Activated naive CD4-positive, alpha-beta T cell treated with anti-CD3 and anti-CD28 coated beads, Interleukin-2, amount 50 U/mL, for 24 hours (primary cell): ENCODE data around the gene LDLRAD3.

ENCODE experiments used
- H3K27ac Mint-ChIP-seq: one replicate; pipeline ENCODE4 v1.8.0; 2021; ENCODE audit warnings: mild to moderate bottlenecking, mixed read lengths
- H3K27me3 Mint-ChIP-seq: one replicate; pipeline ENCODE4 v1.8.0; 2021; ENCODE audit warnings: mixed read lengths
- H3K36me3 Mint-ChIP-seq: one replicate; pipeline ENCODE4 v1.8.0; 2021; ENCODE audit warnings: mixed read lengths
- H3K4me1 Mint-ChIP-seq: one replicate; pipeline ENCODE4 v1.8.0; 2021; ENCODE audit warnings: mixed read lengths
- H3K4me3 Mint-ChIP-seq: one replicate; pipeline ENCODE4 v1.8.0; 2021; ENCODE audit warnings: mild to moderate bottlenecking, mixed read lengths
- H3K9me3 Mint-ChIP-seq: one replicate; pipeline ENCODE4 v1.8.0; 2021; ENCODE audit warnings: mixed read lengths

Gene LDLRAD3

DNA sequence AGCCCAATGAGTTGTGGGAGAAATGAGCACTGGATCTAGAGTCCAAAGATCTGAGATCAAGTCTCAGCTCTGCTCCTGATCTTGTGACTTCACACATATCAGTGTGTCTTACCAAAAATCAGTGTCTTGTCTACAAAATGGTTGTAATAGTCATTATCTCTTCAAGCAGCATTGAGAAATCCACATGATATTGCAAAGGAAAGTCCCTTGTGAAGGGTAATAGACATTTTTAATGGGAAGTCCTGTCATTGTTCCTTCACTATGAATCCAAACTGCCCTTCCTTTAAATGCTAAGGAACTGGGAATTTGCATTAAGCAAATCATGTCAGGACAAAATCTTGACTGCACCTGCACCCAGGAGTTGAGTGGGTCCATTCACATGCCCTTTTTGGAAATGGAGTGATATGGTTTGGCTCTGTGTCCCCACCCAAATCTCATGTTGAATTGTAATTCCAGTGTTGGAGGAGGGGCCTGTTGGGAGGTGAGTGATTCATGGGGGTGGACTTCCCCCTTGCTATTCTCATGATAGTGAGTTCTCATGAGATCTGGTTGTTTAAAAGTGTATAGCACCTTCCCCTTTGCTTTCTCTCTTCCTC lies 294.3 kb downstream of the LDLRAD3 start:
- Mint-ChIP-seq H3K4me1 (no peaks in the 10 kb centered on the region), H3K36me3 (no peaks in the 10 kb centered on the region), H3K27me3 (peaks cover 5% of the 10 kb centered on the region), H3K9me3 (peaks cover 5% of the 10 kb centered on the region), H3K4me3 (no peak overlapping the region), H3K27ac (no peak overlapping the region)

DNA sequence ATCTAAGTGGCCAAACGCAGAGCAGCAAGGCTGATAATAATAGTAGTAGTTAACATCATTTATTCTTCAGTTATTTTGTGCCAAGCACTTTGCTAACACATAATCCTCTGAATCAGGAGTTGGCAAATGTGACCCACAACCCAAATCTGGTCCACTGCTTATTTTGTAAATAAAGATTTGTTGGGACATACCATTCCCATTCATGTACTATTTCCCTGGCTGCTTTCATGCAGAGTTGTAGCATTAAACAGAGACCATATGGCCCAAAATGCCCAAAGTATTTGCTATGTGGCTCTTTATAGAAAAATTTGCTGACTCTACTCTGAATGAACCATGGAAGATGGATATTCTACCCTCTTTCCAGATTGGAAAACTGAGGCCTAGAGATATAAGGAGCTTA lies 295.0 kb downstream of the LDLRAD3 start:
- H3K4me3 Mint-ChIP-seq, result no peak overlapping the region
- no peak overlapping the region for H3K27ac Mint-ChIP-seq
- H3K9me3 Mint-ChIP-seq, result peaks cover 5% of the 10 kb centered on the region
- H3K36me3 Mint-ChIP-seq, result no peaks in the 10 kb centered on the region
- peaks cover 5% of the 10 kb centered on the region for H3K27me3 Mint-ChIP-seq
- no peaks in the 10 kb centered on the region for H3K4me1 Mint-ChIP-seq

DNA sequence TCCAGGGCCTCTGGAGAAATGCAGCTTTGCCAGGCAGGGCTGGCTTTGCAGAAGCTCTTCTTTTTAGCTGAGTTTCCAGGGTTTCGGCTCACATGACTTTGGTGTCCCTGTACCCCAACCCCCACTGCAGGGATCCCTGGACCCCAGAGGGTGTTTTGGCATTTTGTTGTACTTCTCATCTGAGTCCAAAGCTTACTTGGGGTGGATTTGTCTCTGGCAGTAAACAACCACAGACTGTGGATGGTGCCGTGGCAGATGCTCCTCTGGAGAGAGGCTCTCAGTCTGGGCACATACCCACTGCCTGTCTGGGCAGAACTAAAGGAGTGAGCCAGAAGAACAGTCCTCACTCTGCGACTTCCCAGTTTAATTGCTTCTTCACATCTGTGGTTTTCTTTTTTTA lies 295.8 kb downstream of the LDLRAD3 start:
- peaks cover 7% of the 10 kb centered on the region for H3K27me3 Mint-ChIP-seq
- no peaks in the 10 kb centered on the region for H3K36me3 Mint-ChIP-seq
- peaks cover 5% of the 10 kb centered on the region for H3K9me3 Mint-ChIP-seq
- H3K4me3 Mint-ChIP-seq, result no peak overlapping the region
- H3K27ac Mint-ChIP-seq, result no peak overlapping the region
- H3K4me1 Mint-ChIP-seq, result no peaks in the 10 kb centered on the region

DNA sequence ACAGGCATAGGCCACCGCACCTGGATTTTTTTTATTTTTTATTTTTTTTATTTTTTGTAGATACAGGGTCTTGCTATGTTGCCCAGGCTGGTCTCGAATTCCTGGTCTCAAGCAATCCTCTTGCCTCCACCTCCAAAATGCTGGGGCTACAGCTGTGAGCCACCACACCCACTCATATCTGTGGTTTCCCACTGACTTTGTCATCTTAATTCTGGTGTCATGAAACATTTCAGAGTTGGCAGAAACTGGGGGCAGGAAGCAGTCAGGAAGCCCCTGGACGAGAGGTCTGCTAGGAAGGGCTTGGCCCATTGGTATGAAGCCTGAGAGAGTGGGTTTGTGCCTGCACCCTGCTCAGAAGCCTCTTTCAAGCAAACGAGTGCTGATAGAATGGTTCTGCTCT lies 296.3 kb downstream of the LDLRAD3 start:
- Mint-ChIP-seq H3K36me3 (no peaks in the 10 kb centered on the region), H3K27ac (no peak overlapping the region), H3K4me3 (no peak overlapping the region), H3K27me3 (peaks cover 10% of the 10 kb centered on the region), H3K9me3 (peaks cover 7% of the 10 kb centered on the region), H3K4me1 (no peaks in the 10 kb centered on the region)

DNA sequence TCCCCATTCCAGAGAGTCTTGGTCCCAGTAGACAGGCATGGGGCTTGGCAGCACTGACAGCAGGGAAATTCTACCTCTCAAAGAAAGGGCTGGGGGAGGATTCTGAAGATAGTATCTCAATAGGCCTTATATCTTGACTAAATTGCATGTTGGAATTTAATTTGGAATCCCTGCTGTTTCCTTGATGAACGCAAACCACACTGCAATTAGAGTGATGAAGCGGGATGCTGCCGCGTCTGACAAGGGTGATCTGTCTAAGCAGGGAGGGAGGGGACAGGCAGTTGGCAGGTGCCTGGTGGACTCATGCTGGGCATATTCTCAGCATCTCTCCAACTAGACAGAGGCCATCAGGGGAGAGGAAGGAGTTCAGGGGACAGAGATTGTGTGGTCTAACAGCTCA lies 296.9 kb downstream of the LDLRAD3 start:
- Mint-ChIP-seq H3K27ac (no peak overlapping the region), H3K4me1 (no peaks in the 10 kb centered on the region), H3K4me3 (no peak overlapping the region)

DNA sequence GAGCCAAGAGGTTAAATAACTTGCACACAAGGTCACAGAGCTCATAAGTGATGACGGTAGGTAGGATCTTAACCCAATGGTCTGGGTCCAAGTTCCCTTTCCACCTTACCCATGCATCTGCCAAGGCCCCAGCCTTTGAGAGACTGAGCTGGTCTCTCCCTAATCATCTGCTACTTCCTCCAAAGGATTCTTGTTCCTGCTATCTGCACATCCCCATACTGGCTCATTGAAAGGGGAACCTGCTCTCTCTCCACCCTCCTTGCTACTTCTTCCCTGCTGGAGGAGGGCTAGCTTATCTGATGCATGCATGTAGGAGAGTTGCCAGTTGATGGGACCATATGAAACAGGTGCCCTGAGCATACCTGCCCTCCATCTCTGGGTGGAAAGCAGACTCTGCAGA lies 297.6 kb downstream of the LDLRAD3 start:
- Mint-ChIP-seq H3K27me3 (peaks cover 18% of the 10 kb centered on the region), H3K27ac (no peak overlapping the region), H3K36me3 (no peaks in the 10 kb centered on the region), H3K4me3 (no peak overlapping the region), H3K9me3 (peaks cover 9% of the 10 kb centered on the region), H3K4me1 (no peaks in the 10 kb centered on the region)

More for the DNA sequence above, 296.9 kb downstream of the LDLRAD3 start:
- H3K9me3 Mint-ChIP-seq, result peaks cover 9% of the 10 kb centered on the region
- peaks cover 14% of the 10 kb centered on the region for H3K27me3 Mint-ChIP-seq
- no peaks in the 10 kb centered on the region for H3K36me3 Mint-ChIP-seq

DNA sequence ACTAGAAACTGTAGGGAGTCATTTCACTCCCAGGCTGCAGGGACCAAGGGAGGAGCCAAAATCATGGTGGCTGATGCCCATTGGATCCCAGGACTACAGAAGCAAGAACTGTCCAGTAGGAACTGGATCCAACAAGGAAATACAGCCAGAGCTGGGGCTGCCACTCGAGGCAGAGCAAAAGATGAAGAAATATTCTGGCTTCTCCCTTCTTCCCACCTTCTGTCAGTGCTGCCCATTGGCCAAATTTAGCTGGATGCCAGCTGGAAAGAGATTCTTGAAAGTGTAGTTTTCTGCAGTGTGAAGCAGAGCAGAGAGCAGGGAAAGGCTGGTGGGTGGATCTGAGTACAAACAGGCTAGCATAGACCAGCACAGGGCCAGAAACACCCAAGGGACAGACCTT lies 299.8 kb downstream of the LDLRAD3 start:
- H3K4me1 Mint-ChIP-seq, result no peaks in the 10 kb centered on the region
- H3K36me3 Mint-ChIP-seq, result no peaks in the 10 kb centered on the region
- peaks cover 5% of the 10 kb centered on the region for H3K9me3 Mint-ChIP-seq
- peaks cover 20% of the 10 kb centered on the region for H3K27me3 Mint-ChIP-seq
- H3K4me3 Mint-ChIP-seq, result no peak overlapping the region
- H3K27ac Mint-ChIP-seq, result no peak overlapping the region

DNA sequence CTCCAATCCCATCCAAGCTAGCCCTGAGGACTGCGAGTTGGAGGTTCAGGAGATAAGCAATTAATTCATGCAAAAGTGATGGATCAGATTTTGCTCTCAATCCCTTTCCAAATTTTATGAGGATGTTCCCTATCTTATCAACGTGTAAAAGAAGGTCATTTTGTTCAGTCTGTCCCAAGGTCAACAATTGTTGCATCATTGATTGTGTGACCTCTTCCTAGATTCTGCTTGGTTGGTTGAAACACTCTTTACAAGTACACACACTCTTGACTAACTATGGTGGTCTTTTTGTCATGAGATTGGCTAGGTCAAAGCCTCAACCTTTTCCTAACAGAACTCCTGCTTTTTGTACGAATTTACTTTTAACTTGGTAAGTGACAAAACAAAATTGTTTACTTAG lies 303.6 kb downstream of the LDLRAD3 start:
- Mint-ChIP-seq H3K4me3 (no peak overlapping the region), H3K4me1 (no peaks in the 10 kb centered on the region), H3K36me3 (no peaks in the 10 kb centered on the region), H3K9me3 (peaks cover 4% of the 10 kb centered on the region), H3K27me3 (peaks cover 28% of the 10 kb centered on the region), H3K27ac (no peak overlapping the region)

DNA sequence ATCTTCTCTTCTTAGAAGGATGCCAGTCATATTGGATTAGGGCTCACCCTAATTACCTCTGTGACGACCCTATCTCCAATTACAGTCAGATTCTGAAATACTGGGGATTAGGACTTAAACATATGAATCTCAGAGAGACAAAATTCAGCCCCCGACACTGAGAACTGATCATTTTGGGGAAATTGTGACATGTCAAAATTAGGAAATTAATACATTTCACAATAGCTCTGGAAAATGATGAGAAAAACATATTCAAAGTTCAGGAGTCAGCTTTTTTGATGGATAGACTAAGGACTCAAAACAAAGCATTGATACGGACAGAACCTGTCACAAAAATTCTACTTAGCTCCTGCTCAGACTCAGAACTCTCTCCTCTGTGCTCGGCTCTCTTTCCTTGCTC lies 304.6 kb downstream of the LDLRAD3 start:
- Mint-ChIP-seq H3K27me3 (peaks cover 28% of the 10 kb centered on the region), H3K36me3 (no peaks in the 10 kb centered on the region), H3K4me3 (no peak overlapping the region), H3K4me1 (no peaks in the 10 kb centered on the region), H3K9me3 (peaks cover 4% of the 10 kb centered on the region), H3K27ac (no peak overlapping the region)

DNA sequence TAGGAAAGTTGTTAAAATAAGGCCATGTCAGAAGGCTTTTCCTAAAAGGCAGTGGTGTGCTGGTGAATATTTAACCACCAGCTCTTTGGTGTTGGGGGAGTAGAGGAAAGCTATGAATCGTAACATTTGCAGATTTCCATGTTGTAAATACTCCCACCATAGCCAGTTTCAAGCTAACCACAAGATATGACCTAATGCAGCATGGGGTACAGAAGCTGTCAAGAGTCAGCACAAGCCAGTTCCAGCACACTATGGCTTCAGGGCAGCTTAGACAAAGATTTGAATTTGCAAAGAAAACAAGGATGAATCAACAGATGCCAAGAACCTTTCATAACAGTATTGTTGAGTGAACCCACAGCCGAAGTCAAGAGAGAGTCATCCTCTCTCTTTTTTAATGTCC lies 305.4 kb downstream of the LDLRAD3 start:
- H3K27me3 Mint-ChIP-seq, result peaks cover 30% of the 10 kb centered on the region
- H3K4me3 Mint-ChIP-seq, result no peak overlapping the region

DNA sequence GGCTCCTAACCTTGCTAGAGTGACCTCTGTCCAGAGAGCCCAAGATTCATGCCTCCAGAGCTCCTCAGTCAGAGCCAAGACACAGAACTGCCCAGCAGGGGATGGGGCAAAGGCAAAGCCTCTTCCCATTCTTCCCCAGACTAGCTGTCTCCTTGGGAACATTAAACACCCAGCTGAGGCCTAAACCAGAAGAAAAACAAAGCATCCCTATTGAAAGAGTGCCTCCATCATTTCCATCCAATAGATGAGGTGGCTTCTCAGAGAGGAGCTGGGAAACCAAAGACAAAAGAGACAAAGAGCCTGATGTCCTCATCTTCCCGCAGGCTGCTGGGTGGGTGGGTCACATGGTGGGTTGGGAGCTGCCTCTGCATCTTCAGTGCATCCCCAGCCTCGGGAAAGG lies 308.0 kb downstream of the LDLRAD3 start:
- Mint-ChIP-seq H3K27ac (no peak overlapping the region), H3K4me3 (no peak overlapping the region), H3K27me3 (peaks cover 20% of the 10 kb centered on the region), H3K4me1 (no peaks in the 10 kb centered on the region), H3K9me3 (no peaks in the 10 kb centered on the region), H3K36me3 (no peaks in the 10 kb centered on the region)

More for the DNA sequence above, 305.4 kb downstream of the LDLRAD3 start:
- Mint-ChIP-seq H3K4me1 (no peaks in the 10 kb centered on the region), H3K9me3 (peaks cover 4% of the 10 kb centered on the region), H3K36me3 (no peaks in the 10 kb centered on the region), H3K27ac (no peak overlapping the region)

DNA sequence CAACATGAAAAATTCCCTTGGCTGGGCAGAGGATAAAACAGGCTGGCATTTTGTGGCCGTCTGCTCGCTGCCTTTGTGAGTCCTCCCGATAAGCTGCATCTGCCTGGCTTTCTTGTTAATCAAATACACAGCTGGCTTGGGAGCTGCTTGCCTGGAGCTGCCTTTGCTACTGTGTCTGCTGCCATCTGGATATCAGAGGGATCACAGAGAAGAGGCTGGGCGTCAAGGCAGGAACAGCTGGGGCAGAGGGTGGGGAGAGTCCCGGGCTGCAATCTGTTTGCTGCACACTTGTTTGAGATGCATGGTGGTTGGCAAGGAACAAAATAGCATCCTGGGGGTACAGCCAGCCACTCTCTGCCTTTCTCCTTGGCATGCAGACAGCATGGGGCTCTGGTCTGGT lies 309.4 kb downstream of the LDLRAD3 start:
- H3K27me3 Mint-ChIP-seq, result peaks cover 25% of the 10 kb centered on the region
- no peaks in the 10 kb centered on the region for H3K4me1 Mint-ChIP-seq
- H3K4me3 Mint-ChIP-seq, result no peak overlapping the region
- no peak overlapping the region for H3K27ac Mint-ChIP-seq
- no peaks in the 10 kb centered on the region for H3K9me3 Mint-ChIP-seq
- H3K36me3 Mint-ChIP-seq, result no peaks in the 10 kb centered on the region

DNA sequence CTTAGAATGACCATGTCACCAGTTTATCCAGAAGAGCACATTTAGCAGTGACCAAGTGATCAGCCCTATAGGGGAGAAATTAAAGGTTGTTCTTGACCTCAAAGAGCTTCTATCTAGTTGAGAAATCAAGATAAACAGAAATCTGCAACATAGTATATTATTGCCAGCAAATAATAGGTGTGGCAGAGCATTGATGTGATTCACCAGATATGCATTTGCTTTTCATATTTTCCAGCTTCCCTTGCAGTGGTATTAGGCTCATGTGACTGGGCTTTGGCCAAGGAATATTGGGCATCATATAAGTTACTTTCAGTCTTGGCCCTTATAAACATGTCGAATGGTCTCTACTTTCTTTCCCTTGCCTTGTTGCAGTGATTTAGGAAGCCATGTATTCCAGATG lies 310.9 kb downstream of the LDLRAD3 start:
- no peaks in the 10 kb centered on the region for H3K4me1 Mint-ChIP-seq
- no peaks in the 10 kb centered on the region for H3K9me3 Mint-ChIP-seq
- no peak overlapping the region for H3K27ac Mint-ChIP-seq
- no peaks in the 10 kb centered on the region for H3K36me3 Mint-ChIP-seq
- no peak overlapping the region for H3K4me3 Mint-ChIP-seq
- H3K27me3 Mint-ChIP-seq, result peaks cover 24% of the 10 kb centered on the region

DNA sequence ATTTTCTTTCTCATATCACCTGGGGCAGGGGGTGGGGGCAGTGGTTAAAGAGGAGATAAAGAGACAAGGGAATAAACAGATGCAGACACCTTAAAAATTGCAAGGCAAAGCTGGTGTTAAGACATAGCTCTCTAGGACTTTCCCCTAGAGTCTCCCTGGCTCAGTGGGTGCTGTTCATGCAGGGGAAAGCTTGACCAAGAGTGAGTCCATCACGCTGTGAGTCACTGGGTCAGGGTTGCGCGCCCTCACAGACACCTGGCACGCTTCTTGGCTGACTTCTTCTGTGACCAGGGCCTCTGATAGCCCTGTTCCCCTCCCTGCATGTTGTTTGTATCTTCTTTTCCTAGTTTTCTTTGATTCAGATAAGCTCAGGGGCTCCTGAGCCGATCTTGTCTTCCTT lies 313.5 kb downstream of the LDLRAD3 start:
- Mint-ChIP-seq H3K36me3 (no peaks in the 10 kb centered on the region), H3K9me3 (no peaks in the 10 kb centered on the region), H3K27ac (no peak overlapping the region), H3K4me3 (no peak overlapping the region), H3K27me3 (peaks cover 17% of the 10 kb centered on the region), H3K4me1 (no peaks in the 10 kb centered on the region)

DNA sequence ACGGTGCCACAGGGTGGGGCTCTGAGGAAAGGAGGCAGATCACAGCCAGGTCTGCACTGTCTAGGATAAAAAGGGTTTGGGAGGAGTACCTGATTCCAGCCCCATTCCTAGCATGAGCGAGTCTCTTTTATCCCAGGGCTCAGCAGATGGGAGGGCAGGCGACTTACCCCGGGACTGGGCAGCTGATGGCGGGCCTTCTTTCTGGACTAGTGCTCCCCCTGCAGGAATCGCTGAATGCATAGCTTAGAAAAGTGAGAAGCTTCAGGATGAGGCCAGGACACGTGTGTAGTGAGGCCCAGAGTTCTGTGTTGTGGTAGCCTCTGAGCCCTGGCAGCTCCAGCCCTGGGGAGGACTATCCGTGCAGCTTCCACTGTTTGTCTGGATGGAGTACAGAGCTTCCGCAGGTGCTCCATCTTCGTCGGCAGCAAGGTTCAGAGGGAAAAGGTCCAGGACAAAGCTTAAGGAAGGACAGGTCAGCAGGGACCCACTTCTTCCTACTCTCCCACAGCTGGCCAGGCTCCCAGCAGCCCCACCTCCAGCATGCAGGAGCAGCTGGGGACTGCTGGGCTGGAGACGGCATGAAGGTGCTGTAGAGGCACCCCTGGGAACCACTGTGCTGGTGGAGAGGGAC lies 315.0 kb downstream of the LDLRAD3 start:
- no peaks in the 10 kb centered on the region for H3K4me1 Mint-ChIP-seq
- no peaks in the 10 kb centered on the region for H3K36me3 Mint-ChIP-seq

DNA sequence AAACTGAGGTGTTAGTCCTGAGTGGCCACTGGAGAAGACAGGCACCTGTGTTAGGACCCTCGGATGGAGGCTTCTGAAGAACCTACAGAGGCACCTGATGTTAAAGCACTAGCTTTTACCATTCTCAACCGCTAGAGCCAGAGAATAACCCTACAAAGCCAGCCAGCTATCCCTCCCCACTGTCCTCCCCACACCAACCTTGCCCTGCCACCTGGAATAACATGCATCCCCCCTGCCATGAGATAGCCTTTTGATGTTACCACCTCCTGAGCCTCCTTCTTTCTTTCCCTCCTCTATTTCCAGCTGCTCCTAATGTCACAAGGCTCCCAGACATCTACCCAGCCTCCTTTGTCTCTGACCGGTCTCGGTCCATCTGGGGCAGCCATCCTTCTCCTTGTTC lies 317.2 kb downstream of the LDLRAD3 start:
- Mint-ChIP-seq H3K27me3 (peaks cover 14% of the 10 kb centered on the region), H3K9me3 (no peaks in the 10 kb centered on the region), H3K4me3 (no peak overlapping the region), H3K4me1 (no peaks in the 10 kb centered on the region), H3K27ac (no peak overlapping the region), H3K36me3 (no peaks in the 10 kb centered on the region)

More for the DNA sequence above, 315.0 kb downstream of the LDLRAD3 start:
- H3K4me3 Mint-ChIP-seq, result no peak overlapping the region
- H3K9me3 Mint-ChIP-seq, result no peaks in the 10 kb centered on the region
- H3K27me3 Mint-ChIP-seq, result peaks cover 15% of the 10 kb centered on the region
- H3K27ac Mint-ChIP-seq, result no peak overlapping the region
